ENCODE data around the gene TCP1. TPM values are rescaled to one million over a fixed set of nuclear protein-coding genes. Genes with fewer than 3 reads are reported as not detected.
A peak's percentile ranks its signal among the peaks of the same experiment; 100 is the strongest.

TCP1 gene
- total and polyA plus RNA-seq, 2 of the 13 experiments (the other 11 are each of a cell fraction or from before 2014, with no cell fraction given), result 116 to 553 TPM

DNA sequence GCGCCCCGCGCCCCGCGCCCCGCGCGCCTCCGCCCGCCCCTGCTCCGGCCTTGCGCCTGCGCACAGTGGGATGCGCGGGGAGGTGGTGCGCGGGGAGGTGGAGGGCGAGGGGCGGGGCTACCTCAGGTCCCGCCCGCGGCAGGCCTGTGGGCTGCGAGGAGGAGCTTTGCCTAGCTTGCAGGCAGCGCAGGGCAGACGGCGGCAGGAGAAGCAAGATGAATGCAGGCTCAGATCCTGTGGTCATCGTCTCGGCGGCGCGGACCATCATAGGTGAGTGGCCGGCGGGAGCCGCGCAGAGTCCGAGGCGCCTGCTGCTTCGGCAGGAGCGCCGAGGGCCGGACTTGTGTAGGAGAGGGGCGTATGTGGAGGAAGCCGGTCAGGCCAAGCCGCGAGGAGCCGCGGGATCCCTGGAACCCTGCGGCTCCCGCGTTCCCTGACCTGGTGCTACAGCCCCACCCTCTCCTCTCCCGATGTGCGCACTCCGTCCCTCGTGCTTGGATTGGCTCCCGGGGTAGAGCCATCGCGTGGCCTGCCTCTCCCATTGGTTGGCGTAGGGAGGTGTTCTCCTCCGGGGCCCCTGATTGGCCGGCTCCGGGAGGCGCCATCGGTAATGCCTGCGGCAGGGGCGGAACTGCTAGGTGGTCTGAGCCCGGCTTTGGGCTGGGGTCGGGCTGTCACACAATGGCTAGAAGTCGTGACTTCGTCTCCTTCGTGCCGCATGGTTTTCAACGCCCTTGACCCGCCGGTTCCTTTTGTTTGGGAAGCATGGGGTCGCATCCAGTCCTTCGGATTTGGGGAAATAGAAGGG is 27.3 kb downstream of the TCP1 start, which contains the start of gene ACAT2 (continued):
- TF ChIP-seq SALL2 (CRISPR knock-in tag; IDR thresholded peaks at IDR 0.05) (peak; percentile 72; the same call in 1 of the 2 replicates), MAFK (conservative IDR thresholded peaks at IDR 0.05 in 1 of 2, IDR thresholded peaks at IDR 0.05 in 1 of 2; ENCODE audit: low read length in 2 of 2) (no peak), SIX1 (CRISPR knock-in tag; IDR thresholded peaks at IDR 0.05; ENCODE audit: borderline replicate concordance) (0 out of 2 replicates have a peak, but pooled peaks have one; percentile 12), NCOR1 (IDR thresholded peaks at IDR 0.05; ENCODE audit: borderline replicate concordance, low read length) (peak; percentile 49; the same call in 1 of the 2 replicates), NR0B2 (CRISPR knock-in tag; IDR thresholded peaks at IDR 0.05) (peak; percentile 82), USF2 (IDR thresholded peaks at IDR 0.05; ENCODE audit: low read depth, low read length) (no peak), USF2 (CRISPR knock-in tag; IDR thresholded peaks at IDR 0.05; ENCODE audit: borderline replicate concordance) (no peak), CBFB (CRISPR knock-in tag; IDR thresholded peaks at IDR 0.05) (peak; percentile 75), KMT2A (CRISPR knock-in tag; IDR thresholded peaks at IDR 0.05) (peak; percentile 88), ZNF138 (CRISPR knock-in tag; IDR thresholded peaks at IDR 0.05; ENCODE audit: low read depth) (no peak), ZNF431 (CRISPR knock-in tag; IDR thresholded peaks at IDR 0.05; ENCODE audit: borderline replicate concordance, low read depth) (no peak), ZNF343 (CRISPR knock-in tag; IDR thresholded peaks at IDR 0.05) (peak; percentile 49; the same call in 1 of the 2 replicates), GFI1 (CRISPR knock-in tag; IDR thresholded peaks at IDR 0.05; ENCODE audit: borderline replicate concordance) (peak; percentile 67; the same call in 1 of the 2 replicates), ZC3H4 (CRISPR knock-in tag; IDR thresholded peaks at IDR 0.05; ENCODE audit: borderline replicate concordance) (no peak), NFATC3 (CRISPR knock-in tag; IDR thresholded peaks at IDR 0.05) (peak; percentile 82), ZNF280B (CRISPR knock-in tag; IDR thresholded peaks at IDR 0.05; ENCODE audit: borderline replicate concordance) (no peak; the same call in 1 of the 2 replicates), ZNF354B (CRISPR knock-in tag; IDR thresholded peaks at IDR 0.05) (peak; percentile 93; the same call in 1 of the 2 replicates), SRSF9 (IDR thresholded peaks at IDR 0.05; ENCODE audit: borderline replicate concordance, insufficient read depth, low read depth, low read length, poor library complexity, severe bottlenecking) (no peak), SP1 (IDR thresholded peaks at IDR 0.05) (no peak), SP1 (CRISPR knock-in tag; IDR thresholded peaks at IDR 0.05) (peak; percentile 87), IKZF4 (CRISPR knock-in tag; IDR thresholded peaks at IDR 0.05; ENCODE audit: borderline replicate concordance, low read depth, not compliant biosample characterization) (no peak)
- TF ChIP-seq, protein P1, sequence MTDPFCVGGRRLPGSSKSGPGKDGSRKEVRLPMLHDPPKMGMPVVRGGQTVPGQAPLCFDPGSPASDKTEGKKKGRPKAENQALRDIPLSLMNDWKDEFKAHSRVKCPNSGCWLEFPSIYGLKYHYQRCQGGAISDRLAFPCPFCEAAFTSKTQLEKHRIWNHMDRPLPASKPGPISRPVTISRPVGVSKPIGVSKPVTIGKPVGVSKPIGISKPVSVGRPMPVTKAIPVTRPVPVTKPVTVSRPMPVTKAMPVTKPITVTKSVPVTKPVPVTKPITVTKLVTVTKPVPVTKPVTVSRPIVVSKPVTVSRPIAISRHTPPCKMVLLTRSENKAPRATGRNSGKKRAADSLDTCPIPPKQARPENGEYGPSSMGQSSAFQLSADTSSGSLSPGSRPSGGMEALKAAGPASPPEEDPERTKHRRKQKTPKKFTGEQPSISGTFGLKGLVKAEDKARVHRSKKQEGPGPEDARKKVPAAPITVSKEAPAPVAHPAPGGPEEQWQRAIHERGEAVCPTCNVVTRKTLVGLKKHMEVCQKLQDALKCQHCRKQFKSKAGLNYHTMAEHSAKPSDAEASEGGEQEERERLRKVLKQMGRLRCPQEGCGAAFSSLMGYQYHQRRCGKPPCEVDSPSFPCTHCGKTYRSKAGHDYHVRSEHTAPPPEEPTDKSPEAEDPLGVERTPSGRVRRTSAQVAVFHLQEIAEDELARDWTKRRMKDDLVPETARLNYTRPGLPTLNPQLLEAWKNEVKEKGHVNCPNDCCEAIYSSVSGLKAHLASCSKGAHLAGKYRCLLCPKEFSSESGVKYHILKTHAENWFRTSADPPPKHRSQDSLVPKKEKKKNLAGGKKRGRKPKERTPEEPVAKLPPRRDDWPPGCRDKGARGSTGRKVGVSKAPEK (CRISPR knock-in tag; IDR thresholded peaks at IDR 0.05; ENCODE audit: borderline replicate concordance), result no peak

Data from HepG2 (cell line).